Measurements from ENCODE around the gene RNASE8.
A peak's percentile ranks its signal among the peaks of the same experiment; 100 is the strongest.
"Not testable (repeated sequence)": the region's sequence is repeated elsewhere in the genome, so short reads cannot be mapped to it uniquely, and the experiment has no call there.

RNASE8 gene

DNA sequence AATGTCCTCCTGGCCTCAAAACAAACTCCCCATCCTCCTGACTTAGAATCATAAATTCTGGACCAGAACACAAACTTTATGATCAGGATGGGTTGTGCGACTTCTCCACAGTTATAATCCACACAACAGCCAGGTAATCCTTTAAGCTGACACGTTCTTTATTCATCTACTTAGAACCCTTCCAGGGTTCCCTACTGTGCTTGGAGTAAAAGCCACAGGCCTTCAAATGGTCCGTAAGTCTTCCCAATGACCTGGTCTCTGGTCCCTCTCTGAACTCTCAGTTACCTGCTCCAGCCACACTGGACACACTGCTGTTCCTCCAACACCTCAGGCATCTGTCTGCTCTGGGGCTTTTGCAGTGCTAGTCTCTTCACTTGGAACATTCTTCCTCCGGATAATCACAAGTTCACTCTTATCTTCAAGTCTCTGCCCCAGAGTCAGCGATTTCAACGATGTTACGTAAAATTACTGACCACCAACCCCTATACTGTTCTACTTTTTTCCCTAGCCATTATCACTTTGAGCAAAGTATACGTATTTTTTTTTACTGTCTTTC lies 17.2 kb upstream of the RNASE8 start:
- TF ChIP-seq ZFX (IDR thresholded peaks at IDR 0.05) = no peak
- TF ChIP-seq, protein P1, sequence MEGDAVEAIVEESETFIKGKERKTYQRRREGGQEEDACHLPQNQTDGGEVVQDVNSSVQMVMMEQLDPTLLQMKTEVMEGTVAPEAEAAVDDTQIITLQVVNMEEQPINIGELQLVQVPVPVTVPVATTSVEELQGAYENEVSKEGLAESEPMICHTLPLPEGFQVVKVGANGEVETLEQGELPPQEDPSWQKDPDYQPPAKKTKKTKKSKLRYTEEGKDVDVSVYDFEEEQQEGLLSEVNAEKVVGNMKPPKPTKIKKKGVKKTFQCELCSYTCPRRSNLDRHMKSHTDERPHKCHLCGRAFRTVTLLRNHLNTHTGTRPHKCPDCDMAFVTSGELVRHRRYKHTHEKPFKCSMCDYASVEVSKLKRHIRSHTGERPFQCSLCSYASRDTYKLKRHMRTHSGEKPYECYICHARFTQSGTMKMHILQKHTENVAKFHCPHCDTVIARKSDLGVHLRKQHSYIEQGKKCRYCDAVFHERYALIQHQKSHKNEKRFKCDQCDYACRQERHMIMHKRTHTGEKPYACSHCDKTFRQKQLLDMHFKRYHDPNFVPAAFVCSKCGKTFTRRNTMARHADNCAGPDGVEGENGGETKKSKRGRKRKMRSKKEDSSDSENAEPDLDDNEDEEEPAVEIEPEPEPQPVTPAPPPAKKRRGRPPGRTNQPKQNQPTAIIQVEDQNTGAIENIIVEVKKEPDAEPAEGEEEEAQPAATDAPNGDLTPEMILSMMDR (conservative IDR thresholded peaks at IDR 0.05) = peak; percentile 32
- no peak overlapping the region for H3K27ac ChIP-seq

GRCh38 chr14:21040941-21041340 lies 16.7 kb upstream of the RNASE8 start:
- not testable (repeated sequence) for H3K27ac ChIP-seq

DNA sequence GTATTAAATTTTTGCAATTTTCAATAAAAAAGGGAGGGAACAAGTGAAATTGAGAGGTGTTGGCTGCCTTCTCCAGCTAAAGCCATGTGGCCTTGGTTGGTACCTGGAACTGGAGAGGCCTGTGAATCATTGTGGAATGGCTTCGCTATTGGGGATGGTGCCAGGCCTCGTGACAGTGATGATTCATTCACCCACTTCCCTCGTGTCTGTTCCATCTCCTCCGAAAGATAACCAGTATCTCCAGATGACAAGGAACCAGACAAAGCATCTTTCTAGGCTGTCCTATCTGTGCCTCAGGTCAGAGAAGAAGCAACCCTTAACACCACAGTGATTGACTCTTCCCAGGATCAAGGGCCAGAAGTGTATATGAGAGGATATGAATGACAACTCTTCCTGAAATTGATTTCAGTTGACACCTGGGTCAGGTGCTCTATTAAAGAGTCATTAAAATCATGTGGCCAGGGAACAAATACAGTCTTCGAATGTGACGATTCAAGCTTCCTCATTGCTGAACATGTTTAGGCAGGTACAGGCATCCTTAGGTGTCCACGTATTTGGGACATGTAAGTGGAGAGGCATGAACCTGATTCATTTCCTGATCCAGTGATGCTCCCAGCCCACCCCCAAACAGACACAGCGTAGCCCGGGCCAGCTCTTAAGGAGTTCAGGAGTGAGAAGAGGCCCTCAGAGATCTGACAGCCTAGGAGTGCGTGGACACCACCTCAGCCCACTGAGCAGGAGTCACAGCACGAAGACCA lies 15.8 kb upstream of the RNASE8 start, which contains the start of gene RNASE7:
TSS of gene RNASE7 (plus strand) at position 687 of the 758 bp plus-strand sequence. CDS start 631 bp downstream, outside the sequence.
- TF ChIP-seq, protein P1 (conservative IDR thresholded peaks at IDR 0.05) = no peak
- TF ChIP-seq ZFX (IDR thresholded peaks at IDR 0.05) = no peak
- peak within 1 kb of the TSS; percentile 27; the same call in 1 of the 2 replicates for H3K27ac ChIP-seq

- peak overlapping the region; percentile 27; the same call in 1 of the 2 replicates for H3K27ac ChIP-seq
- no peak for TF ChIP-seq ZFX (IDR thresholded peaks at IDR 0.05)
- TF ChIP-seq, protein P1 (conservative IDR thresholded peaks at IDR 0.05) = no peak
These were observed 14.7 kb upstream of the RNASE8 start for GRCh38 chr14:21042918-21043317.

DNA sequence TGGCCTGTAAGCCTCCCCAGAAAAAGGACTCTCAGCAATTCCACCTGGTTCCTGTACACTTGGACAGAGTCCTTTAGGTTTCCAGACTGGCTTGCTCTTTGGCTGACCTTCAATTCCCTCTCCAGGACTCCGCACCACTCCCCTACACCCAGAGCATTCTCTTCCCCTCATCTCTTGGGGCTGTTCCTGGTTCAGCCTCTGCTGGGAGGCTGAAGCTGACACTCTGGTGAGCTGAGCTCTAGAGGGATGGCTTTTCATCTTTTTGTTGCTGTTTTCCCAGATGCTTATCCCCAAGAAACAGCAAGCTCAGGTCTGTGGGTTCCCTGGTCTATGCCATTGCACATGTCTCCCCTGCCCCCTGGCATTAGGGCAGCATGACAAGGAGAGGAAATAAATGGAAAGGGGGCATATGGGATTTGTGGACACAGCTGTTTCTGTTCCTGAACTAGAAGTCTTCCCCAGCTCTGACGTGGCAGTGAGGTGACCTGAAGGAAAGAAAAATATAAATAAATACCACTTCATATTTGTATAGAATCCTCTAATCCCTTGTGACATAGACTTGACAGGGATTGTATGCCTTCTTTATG lies 14.1 kb upstream of the RNASE8 start:
- peak overlapping the region; percentile 27; the same call in 1 of the 2 replicates for H3K27ac ChIP-seq
- TF ChIP-seq ZFX (IDR thresholded peaks at IDR 0.05) = no peak
- TF ChIP-seq, protein P1 (conservative IDR thresholded peaks at IDR 0.05) = no peak

GRCh38 chr14:21043974-21044618 lies 13.5 kb upstream of the RNASE8 start:
- peak overlapping the region; percentile 17 for H3K27ac ChIP-seq
- no peak for TF ChIP-seq ZFX (IDR thresholded peaks at IDR 0.05)
- TF ChIP-seq, protein P1 (conservative IDR thresholded peaks at IDR 0.05) = no peak

DNA sequence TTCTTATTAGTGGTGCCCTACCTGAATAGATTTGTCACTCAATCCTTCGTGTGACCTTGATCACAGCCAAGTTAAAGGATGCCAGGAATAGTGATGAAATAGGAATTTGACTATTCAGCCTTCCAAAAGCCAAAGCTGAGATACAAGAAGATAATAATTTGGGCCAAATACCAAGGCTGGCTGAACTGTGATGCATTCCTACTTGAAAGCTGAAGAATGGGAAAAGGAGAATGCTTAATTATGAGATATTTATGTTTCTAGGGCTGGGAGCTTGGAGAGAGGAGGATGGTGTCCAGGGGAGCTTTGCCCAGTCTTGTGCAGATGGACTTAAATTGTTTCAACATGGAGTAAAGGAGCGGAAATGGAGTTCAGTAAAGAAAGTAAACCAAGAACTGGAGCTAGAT lies 10.2 kb upstream of the RNASE8 start:
- TF ChIP-seq, protein P1 (conservative IDR thresholded peaks at IDR 0.05) = no peak
- no peak for TF ChIP-seq ZFX (IDR thresholded peaks at IDR 0.05)
- no peak overlapping the region for H3K27ac ChIP-seq

Measured in C4-2B (cell line).